Activated T-cell treated with anti-CD3 and anti-CD28 coated beads, Interleukin-2, amount 50 U/mL, for 4 hours (primary cell): ENCODE results near the gene FAM83F. TPM values are rescaled to one million over a fixed set of nuclear protein-coding genes. Genes with fewer than 3 reads are reported as not detected.

Source experiments
- ATAC-seq, 2 donors: fragments of 200-7000 bp; cut with Tn5 transposase; one replicate each; pipeline ENCODE4 v1.10.0; 2021
- DNase-seq: peaks from one replicate; pipeline ENCODE4 v3.0.0-alpha.2; 2020
- H3K27me3 Mint-ChIP-seq: one replicate; pipeline ENCODE4 v1.8.0; 2021; ENCODE audit warnings: low read depth, mixed read lengths
- H3K36me3 Mint-ChIP-seq: one replicate; pipeline ENCODE4 v1.8.0; 2022; ENCODE audit warnings: mixed read lengths; ENCODE audit not compliant: insufficient read depth
- H3K4me1 Mint-ChIP-seq: one replicate; pipeline ENCODE4 v1.8.0; 2021; ENCODE audit warnings: low read depth, mixed read lengths
- H3K4me3 Mint-ChIP-seq: one replicate; pipeline ENCODE4 v1.8.0; 2021; ENCODE audit warnings: mild to moderate bottlenecking, moderate library complexity, mixed read lengths
- H3K9me3 Mint-ChIP-seq: one replicate; pipeline ENCODE4 v1.8.0; 2021; ENCODE audit warnings: mixed read lengths
- total RNA-seq, 3 donors: library from RNA; stranded (reverse); gene quantifications; one replicate each; pipeline ENCODE4 v1.2.1, GENCODE V29; 2021

FAM83F gene
- total RNA-seq, 3 donors from 2014 or later = 1.4 to 2.1 (median 2.0) TPM

DNA sequence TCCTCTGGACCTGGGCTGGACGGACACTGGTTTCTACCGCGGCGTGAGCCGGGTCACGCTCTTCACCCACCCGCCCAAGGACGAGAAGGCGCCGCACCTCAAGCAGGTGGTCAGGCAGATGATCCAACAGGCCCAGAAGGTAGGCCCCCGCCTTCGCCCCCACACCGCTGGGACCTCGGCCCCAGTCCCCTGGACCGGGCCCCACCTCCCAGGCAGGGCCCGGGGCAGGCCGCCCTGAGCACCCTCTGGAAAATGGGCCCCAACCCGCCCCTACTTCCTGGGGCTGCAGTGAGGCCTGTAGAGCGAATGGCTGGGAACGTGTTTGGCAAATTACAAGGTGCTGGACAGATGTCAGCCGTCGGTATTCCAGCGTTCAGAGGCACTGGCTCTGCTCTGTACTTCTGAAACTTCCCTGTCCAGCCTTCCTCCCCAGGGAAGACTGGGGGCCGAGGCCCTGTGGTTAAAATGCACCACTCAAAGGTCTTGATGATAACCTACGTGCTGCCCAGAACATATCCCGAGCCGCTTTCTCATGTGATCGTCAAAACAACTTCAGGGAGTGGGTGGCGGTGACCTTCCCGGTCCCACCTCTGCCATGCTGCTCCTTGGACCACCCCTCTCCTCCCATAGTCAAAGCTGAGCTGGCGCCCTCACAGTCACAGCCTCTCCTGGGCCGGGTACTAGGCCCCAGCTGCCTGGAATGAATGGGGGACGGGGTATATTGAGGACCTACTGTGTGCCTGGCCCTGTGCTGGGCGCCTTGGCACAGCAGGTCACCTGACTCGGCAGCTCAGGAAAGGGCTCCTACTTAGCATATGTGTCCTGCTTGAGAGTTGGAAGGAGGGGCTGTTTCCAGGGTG lies 869 bp downstream of the FAM83F start:
- H3K36me3 Mint-ChIP-seq = no peaks in the 10 kb centered on the region
- H3K27me3 Mint-ChIP-seq = peaks cover 34% of the 10 kb centered on the region
- peak overlapping the region; percentile 21 for H3K4me3 Mint-ChIP-seq
- ATAC-seq (no peak), DNase-seq (no peak)
- H3K4me1 Mint-ChIP-seq = peaks cover 8% of the 10 kb centered on the region
- H3K9me3 Mint-ChIP-seq = no peaks in the 10 kb centered on the region

DNA sequence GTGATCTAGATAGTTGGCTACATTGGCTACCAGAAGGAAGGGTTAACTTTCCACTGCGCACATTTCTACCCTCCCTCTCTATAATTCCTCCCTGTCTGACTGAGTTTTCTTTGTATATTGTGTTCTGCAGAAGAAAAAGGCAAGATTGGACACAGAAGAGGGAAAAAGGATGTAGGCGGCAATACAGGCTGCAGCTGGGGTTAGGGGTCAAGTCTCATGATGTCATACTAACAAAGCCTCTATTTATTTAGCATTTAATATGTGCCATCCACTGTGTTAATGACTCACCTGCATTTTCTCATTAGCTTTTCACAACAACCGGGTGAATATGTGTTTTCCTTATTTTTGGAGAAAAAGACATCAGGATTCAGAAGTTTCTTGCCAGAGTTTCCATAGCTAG lies 2.0 kb downstream of the FAM83F start:
- H3K4me3 Mint-ChIP-seq = no peak overlapping the region

DNA sequence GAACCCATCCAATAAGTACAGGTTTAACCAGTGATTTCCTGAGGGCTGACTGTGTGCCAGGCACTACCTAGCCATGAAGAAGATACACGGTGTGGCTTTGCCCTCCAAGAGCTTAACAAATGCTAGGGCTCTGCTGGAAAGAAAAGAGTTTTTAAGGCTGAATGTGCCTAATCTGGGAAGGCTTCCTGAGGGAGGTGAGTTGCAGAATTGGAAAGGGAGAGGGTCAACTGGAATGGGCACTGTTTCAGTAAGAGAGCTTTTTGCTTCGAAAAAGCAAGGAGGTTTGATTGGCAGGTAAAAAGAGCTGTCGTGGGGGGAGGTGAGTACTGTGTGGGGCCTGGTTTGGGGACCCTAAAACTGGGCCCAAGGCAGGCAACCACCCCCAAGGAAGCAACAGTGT lies 2.7 kb downstream of the FAM83F start:
- DNase-seq = no peak
- H3K36me3 Mint-ChIP-seq = no peaks in the 10 kb centered on the region
- H3K4me3 Mint-ChIP-seq = no peak overlapping the region
- H3K4me1 Mint-ChIP-seq = peaks cover 8% of the 10 kb centered on the region
- ATAC-seq = no peak
- H3K27me3 Mint-ChIP-seq = peaks cover 30% of the 10 kb centered on the region
- no peaks in the 10 kb centered on the region for H3K9me3 Mint-ChIP-seq

More for the DNA sequence above, 2.0 kb downstream of the FAM83F start:
- Mint-ChIP-seq H3K4me1 (peaks cover 8% of the 10 kb centered on the region), H3K9me3 (no peaks in the 10 kb centered on the region), H3K36me3 (no peaks in the 10 kb centered on the region), H3K27me3 (peaks cover 33% of the 10 kb centered on the region)
- ATAC-seq (no peak), DNase-seq (no peak)

DNA sequence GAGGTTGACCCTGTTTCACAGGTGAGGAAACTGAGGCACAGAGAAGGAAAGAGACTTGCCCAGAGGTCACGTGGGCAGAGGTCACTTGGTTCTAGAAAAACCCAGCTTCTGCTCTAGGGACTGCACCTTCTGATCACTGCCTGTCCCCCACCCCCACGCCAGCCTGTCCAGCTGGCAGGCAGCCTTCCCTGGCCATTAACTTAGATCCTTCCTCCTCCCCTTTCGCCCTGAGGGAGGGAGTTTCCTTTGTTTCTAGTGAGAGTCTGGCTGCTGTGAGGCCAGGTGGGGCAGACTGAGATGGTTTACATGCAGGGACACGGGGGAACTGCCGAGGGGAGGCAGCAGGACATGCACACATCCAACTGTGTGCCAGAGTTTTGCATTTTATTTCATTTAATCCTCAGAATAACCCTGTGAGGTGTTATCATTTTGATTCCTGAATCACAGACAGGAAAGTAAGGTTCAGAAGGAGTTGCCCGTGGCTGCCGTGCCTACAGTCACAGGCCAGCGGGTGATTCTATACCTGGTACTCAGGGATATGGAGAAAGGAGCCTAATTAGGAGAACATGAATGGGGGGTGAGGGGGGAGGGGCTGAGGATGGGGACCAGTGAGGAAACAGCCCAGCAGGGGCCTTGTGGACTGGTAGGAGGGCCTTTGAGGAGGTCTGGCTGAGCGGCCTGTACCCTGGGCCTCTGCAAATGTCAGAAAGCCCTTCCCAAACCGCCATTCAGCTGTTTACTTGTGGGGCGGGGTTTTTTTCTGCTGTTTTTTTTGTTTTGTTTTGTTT lies 3.4 kb downstream of the FAM83F start:
- no peaks in the 10 kb centered on the region for H3K36me3 Mint-ChIP-seq
- DNase-seq = no peak
- H3K4me1 Mint-ChIP-seq = peaks cover 8% of the 10 kb centered on the region
- no peak overlapping the region for H3K4me3 Mint-ChIP-seq
- no peaks in the 10 kb centered on the region for H3K9me3 Mint-ChIP-seq
- no peak for ATAC-seq
- peaks cover 27% of the 10 kb centered on the region for H3K27me3 Mint-ChIP-seq

DNA sequence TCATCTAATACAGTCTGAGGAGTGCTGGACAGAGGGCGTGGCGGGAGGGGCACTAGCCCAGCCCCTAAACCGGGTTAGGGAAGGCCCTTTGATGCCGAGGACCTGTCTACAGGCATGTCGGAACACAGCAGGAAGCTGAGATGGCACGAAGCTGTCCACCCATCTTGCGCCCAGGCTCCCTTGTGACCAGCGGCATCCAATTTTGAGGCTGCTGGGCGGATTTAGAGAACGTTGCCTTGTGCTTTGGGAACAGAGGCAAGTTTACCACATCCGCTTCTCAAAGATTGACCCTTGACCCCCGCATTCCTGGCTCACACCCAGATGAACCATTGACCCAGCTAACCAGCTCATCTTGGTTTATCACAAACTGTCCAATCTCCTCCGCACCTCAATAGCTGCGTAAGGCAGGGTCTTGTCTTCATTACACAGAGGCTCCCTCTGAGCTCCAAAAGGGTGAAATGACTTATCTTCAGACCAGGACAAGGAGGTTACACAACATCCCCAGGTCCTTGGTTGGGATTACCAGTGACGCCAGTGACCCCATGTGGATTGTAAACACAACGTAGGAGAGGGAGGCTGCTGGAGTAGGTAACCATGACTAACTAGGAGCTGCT lies 4.5 kb downstream of the FAM83F start:
- Mint-ChIP-seq H3K27me3 (peaks cover 19% of the 10 kb centered on the region), H3K36me3 (no peaks in the 10 kb centered on the region), H3K4me3 (no peak overlapping the region), H3K4me1 (peaks cover under 1% of the 10 kb centered on the region), H3K9me3 (no peaks in the 10 kb centered on the region)
- no peak for DNase-seq
- no peak for ATAC-seq

DNA sequence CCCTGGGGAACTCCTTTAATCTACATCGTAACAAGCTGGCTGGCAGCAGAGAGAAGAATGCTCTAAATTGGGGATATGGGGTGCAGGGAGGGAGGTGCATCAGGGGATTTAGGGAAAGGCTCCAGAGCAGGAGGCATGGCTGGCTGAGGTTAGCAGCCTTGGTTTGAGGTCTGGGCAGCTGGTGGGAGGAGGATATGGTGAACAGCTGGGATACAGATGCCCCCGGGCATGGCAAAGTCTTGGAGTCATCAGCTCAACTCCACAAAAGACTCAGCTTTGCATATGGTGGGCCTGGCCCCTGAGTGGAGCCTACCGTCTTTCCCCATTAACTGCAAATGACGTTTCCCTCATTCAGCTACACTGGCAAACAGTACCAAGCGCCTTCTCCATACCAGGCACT lies 5.4 kb downstream of the FAM83F start:
- Mint-ChIP-seq H3K4me3 (no peak overlapping the region), H3K9me3 (no peaks in the 10 kb centered on the region), H3K27me3 (peaks cover 18% of the 10 kb centered on the region), H3K36me3 (no peaks in the 10 kb centered on the region), H3K4me1 (no peaks in the 10 kb centered on the region)
- no peak for DNase-seq
- no peak for ATAC-seq

DNA sequence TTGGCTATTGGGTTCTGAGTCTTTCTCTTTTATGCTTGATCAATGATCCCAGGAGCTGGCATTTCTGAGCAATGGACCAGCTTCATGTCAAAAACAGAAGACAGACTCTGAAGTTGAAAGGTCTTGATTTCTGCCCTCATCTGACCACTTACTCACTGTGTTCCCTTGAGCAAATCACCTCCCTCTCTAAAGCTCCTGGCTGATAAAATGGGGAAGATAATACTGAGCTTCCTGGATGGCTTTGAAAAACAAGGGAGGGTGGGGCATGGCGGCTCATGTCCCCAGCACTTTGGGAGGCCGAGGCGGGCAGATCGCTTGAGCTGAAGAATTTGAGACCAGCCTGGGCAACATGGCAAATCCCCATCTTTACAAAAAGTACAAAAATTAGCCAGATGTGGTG lies 6.4 kb downstream of the FAM83F start:
- no peaks in the 10 kb centered on the region for H3K36me3 Mint-ChIP-seq
- H3K4me3 Mint-ChIP-seq = no peak overlapping the region
- H3K9me3 Mint-ChIP-seq = no peaks in the 10 kb centered on the region
- no peaks in the 10 kb centered on the region for H3K4me1 Mint-ChIP-seq
- DNase-seq (no peak), ATAC-seq (no peak)
- H3K27me3 Mint-ChIP-seq = peaks cover 13% of the 10 kb centered on the region

DNA sequence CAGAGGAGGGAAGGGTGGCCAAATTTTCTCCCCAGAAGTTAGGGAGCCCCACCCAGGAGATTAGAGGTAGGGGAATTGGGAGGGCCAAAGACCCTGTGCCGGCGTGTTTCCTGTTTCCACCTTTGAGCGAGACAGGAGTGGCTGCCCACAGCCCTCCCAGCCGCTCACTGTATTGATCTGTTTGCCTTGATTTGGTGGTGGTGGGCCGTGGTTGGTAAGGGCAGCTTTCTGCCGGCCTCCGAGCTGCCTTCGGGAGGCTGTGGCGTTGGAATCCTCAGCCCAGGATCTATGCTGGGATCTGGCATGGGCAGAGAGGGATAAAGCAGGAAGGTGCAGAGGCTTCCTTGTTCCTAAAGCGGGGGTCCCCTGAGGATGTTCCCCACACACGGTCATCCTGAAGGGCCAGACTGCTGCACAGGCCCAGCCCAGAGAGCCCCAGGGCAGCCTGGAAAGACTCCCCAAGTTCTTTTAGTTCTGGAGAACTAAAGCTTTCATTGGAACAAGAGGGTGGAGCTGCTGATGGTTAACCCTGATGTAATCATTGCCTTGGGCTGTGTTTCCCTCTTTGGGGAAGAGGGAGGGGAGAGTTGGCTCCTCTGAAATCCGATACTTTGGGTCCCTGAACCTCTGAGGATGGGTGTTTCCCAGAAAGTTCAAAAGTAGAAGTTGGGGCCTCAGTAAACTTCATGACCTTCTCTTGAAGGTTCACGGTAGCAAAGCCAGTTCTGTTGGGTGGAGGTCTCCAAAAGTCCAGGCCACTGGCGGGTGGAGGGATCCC lies 7.2 kb downstream of the FAM83F start:
- H3K9me3 Mint-ChIP-seq = no peaks in the 10 kb centered on the region
- ATAC-seq (no peak), DNase-seq (no peak)
- no peaks in the 10 kb centered on the region for H3K4me1 Mint-ChIP-seq
- peaks cover 8% of the 10 kb centered on the region for H3K27me3 Mint-ChIP-seq
- no peak overlapping the region for H3K4me3 Mint-ChIP-seq
- no peaks in the 10 kb centered on the region for H3K36me3 Mint-ChIP-seq

DNA sequence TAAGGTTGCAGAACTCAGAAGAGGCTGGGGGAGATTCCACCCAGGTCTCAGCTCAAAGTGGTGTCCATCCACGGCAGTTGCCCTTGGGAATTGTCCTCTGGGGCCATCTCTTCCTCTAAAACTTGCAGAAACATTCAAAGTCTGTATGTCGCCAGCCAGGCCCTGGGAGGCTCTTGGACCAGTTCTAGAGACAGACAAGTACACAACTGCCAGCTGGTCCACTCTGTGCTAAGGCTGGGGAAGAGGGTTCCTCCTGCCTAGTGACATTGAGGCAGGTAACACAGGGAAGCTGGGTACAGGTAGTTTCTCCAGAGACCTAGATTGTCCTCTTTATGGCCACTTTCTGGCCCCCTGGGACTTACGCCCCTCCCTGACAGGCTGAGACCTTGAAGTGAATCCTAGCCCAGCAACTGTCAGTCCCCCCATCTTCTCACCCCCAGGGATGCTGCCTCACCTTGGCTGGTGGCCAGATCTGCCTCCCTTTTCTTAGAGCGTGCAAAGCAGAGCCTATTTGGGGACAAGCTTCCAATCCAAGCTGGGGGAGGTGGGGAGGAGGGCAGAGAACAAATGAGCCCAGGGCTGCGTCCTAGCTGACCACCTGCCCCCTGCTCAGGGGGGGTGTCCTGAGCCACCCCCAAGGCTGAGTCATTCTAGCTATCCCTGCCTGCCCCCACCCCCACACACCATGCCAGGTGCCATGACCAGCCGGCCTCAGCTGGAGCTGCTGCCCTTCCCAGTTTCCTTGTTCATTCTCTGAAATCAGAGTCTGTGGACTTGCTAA lies 8.4 kb downstream of the FAM83F start:
- no peak overlapping the region for H3K4me3 Mint-ChIP-seq
- no peak for DNase-seq
- no peaks in the 10 kb centered on the region for H3K9me3 Mint-ChIP-seq
- H3K4me1 Mint-ChIP-seq = no peaks in the 10 kb centered on the region
- no peak for ATAC-seq
- H3K27me3 Mint-ChIP-seq = peaks cover 9% of the 10 kb centered on the region
- H3K36me3 Mint-ChIP-seq = no peaks in the 10 kb centered on the region

DNA sequence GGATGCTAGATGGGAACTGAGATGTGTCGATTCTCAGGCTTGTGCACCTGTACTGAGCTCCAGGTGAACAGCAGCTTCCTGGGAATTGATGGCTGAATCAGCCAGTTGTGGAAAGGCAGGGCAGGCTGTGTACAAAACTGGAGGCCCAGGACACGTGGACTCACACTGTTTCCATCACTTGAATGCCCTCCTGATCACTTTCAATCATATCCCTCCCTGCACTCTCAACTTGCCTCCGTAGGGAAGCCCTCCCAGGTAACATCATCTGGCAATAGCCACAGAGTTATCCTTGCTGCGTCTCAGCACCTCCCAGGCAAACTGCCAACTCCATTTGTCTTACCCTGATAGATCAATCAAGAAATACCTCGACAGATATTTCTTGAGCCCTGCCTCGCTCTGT lies 10.1 kb downstream of the FAM83F start:
- ATAC-seq (no peak), DNase-seq (no peak)
- no peak overlapping the region for H3K4me3 Mint-ChIP-seq
- peaks cover 22% of the 10 kb centered on the region for H3K27me3 Mint-ChIP-seq
- no peaks in the 10 kb centered on the region for H3K36me3 Mint-ChIP-seq
- no peaks in the 10 kb centered on the region for H3K9me3 Mint-ChIP-seq
- peaks cover 6% of the 10 kb centered on the region for H3K4me1 Mint-ChIP-seq

DNA sequence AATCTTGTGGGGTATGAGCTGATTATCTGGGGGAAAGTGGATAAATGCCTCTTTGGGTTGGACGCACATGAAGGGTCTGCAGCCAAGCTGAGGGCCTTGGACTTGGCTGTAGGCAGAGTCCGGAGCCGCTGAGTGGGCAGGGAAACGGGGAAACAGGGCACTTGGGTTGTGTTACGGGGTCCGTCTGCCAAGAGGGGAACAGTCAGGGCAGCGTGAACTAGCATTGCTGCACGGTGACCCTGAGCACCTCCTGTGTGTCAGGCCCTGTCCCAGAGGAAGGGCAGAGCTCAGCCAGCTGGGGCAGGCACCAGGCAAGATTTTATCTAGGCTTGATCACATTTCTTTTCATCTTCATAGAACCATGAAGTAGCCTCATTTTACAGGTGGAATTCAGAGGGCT lies 11.9 kb downstream of the FAM83F start:
- Mint-ChIP-seq H3K4me3 (no peak overlapping the region), H3K4me1 (peaks cover 12% of the 10 kb centered on the region), H3K9me3 (no peaks in the 10 kb centered on the region), H3K27me3 (peaks cover 21% of the 10 kb centered on the region), H3K36me3 (no peaks in the 10 kb centered on the region)
- no peak for DNase-seq
- no peak for ATAC-seq

DNA sequence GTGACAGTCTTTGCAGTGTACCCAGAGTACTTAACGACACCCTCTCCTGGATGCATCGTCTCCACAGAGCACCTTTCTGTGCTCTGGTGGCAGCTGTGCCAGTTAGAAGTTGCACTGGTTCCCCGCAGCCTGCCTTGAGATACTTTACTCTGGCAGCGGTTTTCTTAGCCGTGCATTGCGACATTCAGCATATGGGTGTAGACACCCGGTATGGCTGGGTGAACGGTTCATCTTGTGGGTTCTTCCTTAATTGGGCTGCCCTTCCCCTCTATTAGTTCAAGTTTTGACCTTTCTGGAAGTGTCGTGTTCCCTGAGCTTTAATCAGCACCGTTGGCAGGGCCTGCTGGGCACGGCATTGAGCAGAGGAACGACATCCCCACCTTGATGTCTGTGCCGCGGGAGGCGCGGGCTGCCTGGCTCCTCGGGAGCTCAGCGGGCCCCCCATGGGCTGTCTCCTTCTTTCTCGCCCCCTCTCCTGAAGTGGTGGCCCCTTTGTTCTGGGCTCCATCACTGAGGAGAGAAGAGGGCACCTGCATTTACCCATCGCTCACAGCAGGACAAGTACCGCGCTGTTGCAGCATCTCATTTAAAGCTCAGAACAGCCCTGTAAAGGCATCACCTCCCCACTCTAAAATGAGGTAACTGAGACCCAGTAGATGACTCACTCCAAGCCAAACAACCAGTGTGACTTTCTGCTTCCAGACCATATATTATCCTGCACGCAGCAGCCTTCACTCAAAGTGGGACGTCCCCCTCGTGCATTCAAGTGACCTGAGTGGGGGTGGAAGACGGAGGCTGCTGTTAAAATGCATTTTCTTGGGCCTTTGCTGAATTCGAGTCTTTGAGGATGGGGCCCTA lies 13.3 kb downstream of the FAM83F start:
- H3K36me3 Mint-ChIP-seq = no peaks in the 10 kb centered on the region
- ATAC-seq (no peak), DNase-seq (no peak)
- peaks cover 12% of the 10 kb centered on the region for H3K4me1 Mint-ChIP-seq
- peaks cover 25% of the 10 kb centered on the region for H3K27me3 Mint-ChIP-seq
- no peaks in the 10 kb centered on the region for H3K9me3 Mint-ChIP-seq
- H3K4me3 Mint-ChIP-seq = no peak overlapping the region
